ENCODE data around the gene PPFIA2.

DNA sequence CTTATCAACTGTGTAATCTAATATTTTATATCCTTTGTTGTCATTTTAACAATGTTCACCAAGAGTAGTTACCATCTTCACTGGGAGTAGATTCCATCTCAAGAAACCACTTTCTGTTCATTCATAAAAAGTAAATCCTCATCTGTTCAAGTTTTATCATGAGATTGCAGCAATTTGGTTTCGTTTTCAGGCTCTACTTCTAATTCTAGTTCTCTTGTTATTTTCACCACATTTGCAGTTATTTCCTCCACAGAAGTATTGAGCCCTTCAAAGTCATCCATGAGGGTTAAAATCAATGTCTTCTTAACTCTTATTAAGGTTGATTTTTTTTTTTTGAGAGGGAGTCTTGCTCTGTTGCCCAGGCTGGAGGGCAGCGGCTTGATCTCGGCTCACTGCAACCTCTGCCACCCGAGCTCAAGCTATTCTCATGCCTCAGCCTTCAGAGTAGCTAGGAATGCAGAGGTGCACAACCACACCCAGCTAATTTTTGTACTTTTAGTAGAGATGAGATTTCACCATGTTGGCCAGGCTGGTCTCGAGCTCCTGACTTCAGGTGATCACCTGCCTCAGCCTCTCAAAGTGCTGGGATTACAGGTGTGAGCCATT lies 404.7 kb downstream of the PPFIA2 start:
- TF ChIP-seq, protein P1, sequence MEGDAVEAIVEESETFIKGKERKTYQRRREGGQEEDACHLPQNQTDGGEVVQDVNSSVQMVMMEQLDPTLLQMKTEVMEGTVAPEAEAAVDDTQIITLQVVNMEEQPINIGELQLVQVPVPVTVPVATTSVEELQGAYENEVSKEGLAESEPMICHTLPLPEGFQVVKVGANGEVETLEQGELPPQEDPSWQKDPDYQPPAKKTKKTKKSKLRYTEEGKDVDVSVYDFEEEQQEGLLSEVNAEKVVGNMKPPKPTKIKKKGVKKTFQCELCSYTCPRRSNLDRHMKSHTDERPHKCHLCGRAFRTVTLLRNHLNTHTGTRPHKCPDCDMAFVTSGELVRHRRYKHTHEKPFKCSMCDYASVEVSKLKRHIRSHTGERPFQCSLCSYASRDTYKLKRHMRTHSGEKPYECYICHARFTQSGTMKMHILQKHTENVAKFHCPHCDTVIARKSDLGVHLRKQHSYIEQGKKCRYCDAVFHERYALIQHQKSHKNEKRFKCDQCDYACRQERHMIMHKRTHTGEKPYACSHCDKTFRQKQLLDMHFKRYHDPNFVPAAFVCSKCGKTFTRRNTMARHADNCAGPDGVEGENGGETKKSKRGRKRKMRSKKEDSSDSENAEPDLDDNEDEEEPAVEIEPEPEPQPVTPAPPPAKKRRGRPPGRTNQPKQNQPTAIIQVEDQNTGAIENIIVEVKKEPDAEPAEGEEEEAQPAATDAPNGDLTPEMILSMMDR (IDR thresholded peaks at IDR 0.05; ENCODE audit: insufficient read depth, low read depth, low read length) = no peak
- TF ChIP-seq EZH2 (IDR thresholded peaks at IDR 0.05; ENCODE audit: insufficient read depth, low read length) = no peak

Data from astrocyte (in vitro differentiated cells and primary cell).